Ectodermal cell (in vitro differentiated cells): Measurements from ENCODE around the gene HECTD4.

ENCODE experiments used
- H3K27ac ChIP-seq: 2 replicates; pipeline ENCODE4 v1.7.0; 2013; ENCODE audit warnings: mild to moderate bottlenecking, low read depth, low read length; ENCODE audit not compliant: insufficient read depth, poor library complexity, severe bottlenecking
- H3K27me3 ChIP-seq: 2 replicates; pipeline ENCODE4 v1.7.0; 2013; ENCODE audit warnings: mild to moderate bottlenecking, low read length; ENCODE audit not compliant: insufficient read depth, control insufficient read depth, poor library complexity, severe bottlenecking
- H3K36me3 ChIP-seq: one replicate; pipeline ENCODE4 v1.7.0; 2013; ENCODE audit warnings: low read length; ENCODE audit not compliant: control insufficient read depth, insufficient read depth
- H3K4me1 ChIP-seq: one replicate; pipeline ENCODE4 v1.7.0; 2013; ENCODE audit warnings: low read length; ENCODE audit not compliant: control insufficient read depth, insufficient read depth
- H3K4me3 ChIP-seq: 2 replicates; pipeline ENCODE4 v1.7.0; 2013; ENCODE audit warnings: low read depth, low read length, control low read depth; ENCODE audit not compliant: insufficient read depth
- H3K9me3 ChIP-seq: 2 replicates; pipeline ENCODE4 v1.7.0; 2013; ENCODE audit warnings: mild to moderate bottlenecking, low read length, moderate library complexity; ENCODE audit not compliant: control insufficient read depth
- whole genome bisulfite sequencing, 2 experiments: methylation state at CpG; one replicate each; pipeline ENCODE4 v1.1.7; 2013; ENCODE audit warnings: missing lambda C conversion rate in 2 of 2; 5-methylcytosine and 5-hydroxymethylcytosine counted together

HECTD4 gene

GRCh38 chr12:112167031-112167461 lies 215.2 kb downstream of the HECTD4 start:
- Histone ChIP-seq H3K27me3 (no peaks in the 10 kb centered on the region), H3K27ac (no peak overlapping the region), H3K36me3 (peaks cover 12% of the 10 kb centered on the region), H3K9me3 (no peaks in the 10 kb centered on the region), H3K4me3 (no peak overlapping the region), H3K4me1 (no peaks in the 10 kb centered on the region)
- WGBS, 2 experiments, result 96% methylated on average over 12 of the region's 12 CpGs

- H3K27me3 ChIP-seq, result no peaks in the 10 kb centered on the region
- peaks cover 14% of the 10 kb centered on the region for H3K36me3 ChIP-seq
- no peaks in the 10 kb centered on the region for H3K9me3 ChIP-seq
- H3K4me1 ChIP-seq, result no peaks in the 10 kb centered on the region
- H3K4me3 ChIP-seq, result no peak overlapping the region
- 93 to 94% methylated on average over 26 of the region's 26 CpGs for WGBS, 2 experiments
- no peak overlapping the region for H3K27ac ChIP-seq
Observed at GRCh38 chr12:112166051-112167015, 215.9 kb downstream of the HECTD4 start.

GRCh38 chr12:112165624-112166023 lies 216.6 kb downstream of the HECTD4 start:
- no peaks in the 10 kb centered on the region for H3K27me3 ChIP-seq
- H3K9me3 ChIP-seq, result no peaks in the 10 kb centered on the region
- H3K27ac ChIP-seq, result no peak overlapping the region
- WGBS, 2 experiments, result 96% methylated on average over 13 of the region's 13 CpGs
- no peak overlapping the region for H3K4me3 ChIP-seq
- peaks cover 14% of the 10 kb centered on the region for H3K36me3 ChIP-seq
- no peaks in the 10 kb centered on the region for H3K4me1 ChIP-seq

GRCh38 chr12:112164011-112164660 lies 218.1 kb downstream of the HECTD4 start:
- 95 to 96% methylated on average over 26 of the region's 26 CpGs for WGBS, 2 experiments
- Histone ChIP-seq H3K27ac (no peak overlapping the region), H3K9me3 (no peaks in the 10 kb centered on the region), H3K4me1 (no peaks in the 10 kb centered on the region), H3K27me3 (no peaks in the 10 kb centered on the region), H3K4me3 (no peak overlapping the region), H3K36me3 (peaks cover 23% of the 10 kb centered on the region)

GRCh38 chr12:112163471-112163991 lies 218.7 kb downstream of the HECTD4 start:
- Histone ChIP-seq H3K36me3 (peaks cover 28% of the 10 kb centered on the region), H3K4me1 (no peaks in the 10 kb centered on the region), H3K27me3 (no peaks in the 10 kb centered on the region), H3K27ac (no peak overlapping the region), H3K9me3 (no peaks in the 10 kb centered on the region), H3K4me3 (no peak overlapping the region)
- 95 to 96% methylated on average over 22 of the region's 22 CpGs for WGBS, 2 experiments

GRCh38 chr12:112163056-112163455 lies 219.2 kb downstream of the HECTD4 start:
- H3K4me3 ChIP-seq, result no peak overlapping the region
- 94 to 95% methylated on average over 8 of the region's 8 CpGs for WGBS, 2 experiments
- H3K4me1 ChIP-seq, result no peaks in the 10 kb centered on the region
- no peaks in the 10 kb centered on the region for H3K9me3 ChIP-seq
- H3K27me3 ChIP-seq, result no peaks in the 10 kb centered on the region
- no peak overlapping the region for H3K27ac ChIP-seq
- peaks cover 28% of the 10 kb centered on the region for H3K36me3 ChIP-seq

GRCh38 chr12:112162241-112162790 lies 219.9 kb downstream of the HECTD4 start:
- 96 to 97% methylated on average over 12 of the region's 12 CpGs for WGBS, 2 experiments
- Histone ChIP-seq H3K27ac (no peak overlapping the region), H3K36me3 (peaks cover 28% of the 10 kb centered on the region), H3K27me3 (no peaks in the 10 kb centered on the region), H3K9me3 (no peaks in the 10 kb centered on the region), H3K4me3 (no peak overlapping the region), H3K4me1 (no peaks in the 10 kb centered on the region)

- Histone ChIP-seq H3K4me1 (no peaks in the 10 kb centered on the region), H3K9me3 (no peaks in the 10 kb centered on the region), H3K4me3 (no peak overlapping the region), H3K27ac (no peak overlapping the region), H3K27me3 (no peaks in the 10 kb centered on the region), H3K36me3 (peaks cover 28% of the 10 kb centered on the region)
- WGBS, 2 experiments, result 92 to 94% methylated on average over 9 of the region's 9 CpGs
Observed at GRCh38 chr12:112161711-112162110, 220.5 kb downstream of the HECTD4 start.

GRCh38 chr12:112160611-112161010 lies 221.6 kb downstream of the HECTD4 start:
- Histone ChIP-seq H3K9me3 (no peaks in the 10 kb centered on the region), H3K27me3 (no peaks in the 10 kb centered on the region), H3K4me3 (no peak overlapping the region), H3K27ac (no peak overlapping the region), H3K36me3 (peaks cover 28% of the 10 kb centered on the region), H3K4me1 (no peaks in the 10 kb centered on the region)
- 95 to 98% methylated on average over 6 of the region's 6 CpGs for WGBS, 2 experiments

GRCh38 chr12:112159146-112159541 lies 223.1 kb downstream of the HECTD4 start:
- no peak overlapping the region for H3K4me3 ChIP-seq
- 94 to 99% methylated on average over 6 of the region's 6 CpGs for WGBS, 2 experiments
- no peak overlapping the region for H3K27ac ChIP-seq
- H3K36me3 ChIP-seq, result peaks cover 28% of the 10 kb centered on the region
- H3K27me3 ChIP-seq, result no peaks in the 10 kb centered on the region
- H3K9me3 ChIP-seq, result no peaks in the 10 kb centered on the region
- no peaks in the 10 kb centered on the region for H3K4me1 ChIP-seq
